Pulmonary artery endothelial cell (primary cell): ENCODE measurements around the gene TBCE. TPM values are rescaled to one million over a fixed set of nuclear protein-coding genes. Genes with fewer than 3 reads are reported as not detected.

Experiments
- DNase-seq: peaks from one replicate; pipeline ENCODE4 v3.0.0-alpha.2; 2011; ENCODE audit warnings: low read depth, low spot score
- total RNA-seq: library from RNA; depleted of rRNA; stranded (reverse); fragments of >200 nt; gene quantifications from 2 replicates; pipeline ENCODE4 v1.2.3, GENCODE V29; 2014

The TBCE gene
- total RNA-seq, 1 donor from 2014 or later, result 24.5 TPM

DNA sequence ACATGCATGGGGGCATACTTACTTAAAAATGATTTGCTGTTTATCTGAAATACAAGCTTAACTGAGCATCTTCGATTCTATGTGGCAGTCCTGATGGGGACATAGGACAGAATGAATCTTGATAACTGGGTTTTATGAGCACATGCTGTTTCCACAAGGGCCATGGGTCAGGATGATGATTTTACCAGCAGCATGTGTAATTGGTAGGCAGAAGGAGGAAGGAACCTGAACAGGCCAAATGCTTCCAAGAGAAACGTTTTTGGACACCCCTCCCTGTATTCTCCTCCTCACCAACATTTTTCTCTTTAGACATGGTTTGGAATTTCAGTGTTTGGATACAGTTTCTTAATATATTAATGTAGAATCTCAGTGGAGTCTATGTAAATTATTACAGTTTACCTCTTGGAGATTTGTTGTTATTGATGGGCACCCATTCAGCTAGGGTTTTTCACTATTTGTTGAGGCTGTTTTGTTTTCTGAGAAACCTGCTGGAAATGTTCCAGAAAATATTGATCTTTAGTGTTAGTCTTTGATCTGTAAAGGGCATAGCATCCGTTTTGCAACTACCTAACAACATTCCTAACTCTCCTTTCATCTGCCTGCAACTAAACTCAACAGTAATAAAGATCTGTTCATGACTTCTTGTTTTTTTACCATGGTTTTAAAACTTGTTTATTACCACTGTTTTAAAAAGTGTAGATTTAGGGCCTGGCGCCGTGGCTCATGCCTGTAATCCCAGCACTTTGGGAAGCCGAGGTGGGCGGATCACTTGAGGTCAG, 42.0 kb downstream of the TBCE start:
- DNase-seq, result no peak

GRCh38 chr1:235410467-235410866, 43.2 kb downstream of the TBCE start:
- DNase-seq, result no peak

- no peak for DNase-seq
Observed at GRCh38 chr1:235411489-235412486, 44.6 kb downstream of the TBCE start.

- DNase-seq, result peak; percentile 63
Observed at GRCh38 chr1:235415008-235415904, 48.0 kb downstream of the TBCE start.

- DNase-seq, result no peak
Observed at GRCh38 chr1:235416662-235417049, 49.4 kb downstream of the TBCE start.

DNA sequence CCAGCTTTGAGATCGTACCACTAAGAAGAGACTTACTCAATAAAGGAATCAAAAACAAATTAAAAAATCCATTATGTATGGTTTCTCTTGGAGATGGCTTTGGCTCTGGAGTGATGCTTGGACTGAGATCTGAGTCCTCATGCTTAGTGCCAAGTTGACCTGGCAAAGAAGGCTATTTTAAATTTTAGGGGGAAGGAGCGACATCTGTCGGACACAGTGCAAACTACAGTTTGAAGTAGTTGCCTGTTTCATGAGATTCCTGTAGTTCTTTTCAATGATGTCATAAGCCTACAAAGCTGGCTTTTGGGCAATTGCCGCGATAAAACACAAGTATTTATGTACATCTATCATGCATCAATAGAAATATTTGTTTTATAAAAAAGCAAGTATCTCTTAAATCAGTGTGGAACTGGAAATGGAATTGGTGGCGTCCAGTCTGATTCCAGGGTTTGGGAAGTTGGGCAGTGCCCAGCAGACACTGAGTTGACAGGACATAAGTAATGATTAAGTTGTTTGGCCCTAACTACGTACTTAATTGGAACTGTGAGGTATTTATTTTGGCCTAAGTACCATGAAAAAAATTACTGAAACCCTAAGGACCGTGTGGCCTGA, 50.0 kb downstream of the TBCE start:
- peak; percentile 33 for DNase-seq

GRCh38 chr1:235421751-235422150, 54.5 kb downstream of the TBCE start:
- no peak for DNase-seq

DNA sequence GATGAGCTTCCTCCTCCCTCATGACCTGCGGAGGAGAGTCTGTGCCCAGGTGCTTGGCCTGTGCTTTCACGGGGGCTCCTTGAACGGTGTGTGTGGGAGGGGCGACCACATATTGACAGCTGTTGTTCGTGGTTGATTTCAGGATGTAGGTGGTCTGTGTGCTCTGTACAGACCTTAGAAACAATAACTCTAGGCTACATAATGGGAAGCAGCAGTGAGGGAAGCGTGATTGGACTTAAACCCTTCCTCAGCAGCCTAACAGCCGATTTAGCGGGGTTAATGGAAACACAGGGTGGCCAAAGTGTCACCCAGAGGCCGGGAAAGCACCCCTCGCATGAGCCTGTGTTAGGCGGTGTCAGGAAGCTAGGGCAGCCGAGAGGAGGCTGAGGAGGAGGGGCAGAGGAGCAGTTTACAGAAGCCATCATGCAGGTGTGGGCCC, 56.0 kb downstream of the TBCE start:
- no peak for DNase-seq

- no peak for DNase-seq
Observed at GRCh38 chr1:235424092-235424491, 56.9 kb downstream of the TBCE start.

- no peak for DNase-seq
Observed at GRCh38 chr1:235425357-235425756, 58.1 kb downstream of the TBCE start.

DNA sequence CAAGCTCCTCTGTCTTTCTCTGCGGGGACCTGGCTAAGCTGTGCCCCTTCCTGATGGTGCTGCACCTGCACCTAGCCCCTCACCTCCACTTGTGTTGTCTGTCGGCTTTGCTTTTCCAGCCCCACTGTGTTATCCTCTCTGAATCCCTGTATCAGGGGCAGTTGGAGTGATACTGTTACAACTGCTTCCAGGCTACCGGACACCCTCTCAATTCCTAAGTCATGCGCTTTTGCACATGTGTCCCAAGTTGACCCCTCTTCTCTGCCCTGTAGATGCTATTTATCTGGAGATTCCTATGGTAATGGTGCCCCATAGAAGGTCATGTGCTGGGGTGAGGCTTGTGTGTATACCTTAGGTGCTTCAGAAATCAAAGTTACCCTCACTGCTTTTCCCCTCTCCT, 58.9 kb downstream of the TBCE start:
- no peak for DNase-seq

DNA sequence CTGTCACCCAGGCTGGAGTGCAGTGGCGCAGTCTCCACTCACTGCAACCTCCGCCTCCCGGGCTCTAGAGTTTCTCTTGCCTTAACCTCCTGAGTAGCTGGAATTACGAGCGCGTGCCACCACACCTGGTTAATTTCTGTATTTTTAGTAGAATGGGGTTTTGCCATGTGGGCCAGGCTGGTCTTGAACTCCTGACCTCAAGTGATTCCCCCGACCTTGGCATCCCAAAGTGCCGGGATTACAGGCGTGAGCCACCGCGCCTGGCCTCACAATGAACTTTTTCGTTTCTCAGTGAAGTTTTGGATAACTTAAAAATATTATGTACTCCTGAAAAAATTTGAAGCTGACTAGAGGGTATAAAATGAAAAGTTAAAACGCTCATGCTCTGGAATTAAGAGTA, 59.5 kb downstream of the TBCE start:
- no peak for DNase-seq

DNA sequence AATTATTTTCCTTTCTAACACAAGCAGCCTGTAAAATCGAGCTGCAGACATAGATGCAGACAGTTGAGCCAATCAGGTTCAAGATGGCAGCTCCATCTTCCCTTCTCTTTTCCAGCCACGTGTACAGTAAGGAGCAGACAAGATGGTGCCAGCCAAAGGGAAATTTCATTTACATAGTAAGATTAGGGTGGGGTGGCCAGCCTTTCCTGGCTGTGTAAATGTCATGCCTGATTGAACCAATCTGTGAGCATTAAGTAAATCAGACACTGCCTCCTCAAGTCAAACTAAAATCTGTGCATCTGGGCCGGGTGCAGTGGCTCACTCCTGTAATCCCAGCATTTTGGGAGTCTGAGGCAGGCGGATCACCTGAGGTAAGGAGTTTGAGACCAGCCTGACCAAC, 60.2 kb downstream of the TBCE start:
- DNase-seq, result no peak

- DNase-seq, result no peak
Observed at GRCh38 chr1:235429143-235429542, 61.9 kb downstream of the TBCE start.

DNA sequence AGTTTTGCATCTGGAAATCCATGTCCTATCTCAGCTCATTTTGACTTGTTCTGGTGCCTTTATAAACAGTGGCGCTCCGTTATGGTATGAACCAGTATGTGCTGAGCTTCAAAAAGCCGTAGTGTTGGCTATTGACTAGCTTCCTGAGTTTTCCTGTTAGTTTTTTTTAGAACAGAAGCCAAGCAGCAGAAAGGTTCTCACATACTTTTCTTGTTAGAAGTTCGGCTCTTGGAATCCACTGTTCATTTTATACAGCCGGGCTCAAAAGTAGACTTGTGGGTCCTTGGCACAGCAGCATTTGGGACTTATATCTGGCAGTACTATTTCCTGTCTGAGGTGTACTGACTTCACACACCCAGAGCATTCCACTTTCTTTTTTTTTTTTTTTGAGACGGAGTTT, 63.8 kb downstream of the TBCE start:
- no peak for DNase-seq

- DNase-seq, result no peak
Observed at GRCh38 chr1:235434001-235434400, 66.8 kb downstream of the TBCE start.

DNA sequence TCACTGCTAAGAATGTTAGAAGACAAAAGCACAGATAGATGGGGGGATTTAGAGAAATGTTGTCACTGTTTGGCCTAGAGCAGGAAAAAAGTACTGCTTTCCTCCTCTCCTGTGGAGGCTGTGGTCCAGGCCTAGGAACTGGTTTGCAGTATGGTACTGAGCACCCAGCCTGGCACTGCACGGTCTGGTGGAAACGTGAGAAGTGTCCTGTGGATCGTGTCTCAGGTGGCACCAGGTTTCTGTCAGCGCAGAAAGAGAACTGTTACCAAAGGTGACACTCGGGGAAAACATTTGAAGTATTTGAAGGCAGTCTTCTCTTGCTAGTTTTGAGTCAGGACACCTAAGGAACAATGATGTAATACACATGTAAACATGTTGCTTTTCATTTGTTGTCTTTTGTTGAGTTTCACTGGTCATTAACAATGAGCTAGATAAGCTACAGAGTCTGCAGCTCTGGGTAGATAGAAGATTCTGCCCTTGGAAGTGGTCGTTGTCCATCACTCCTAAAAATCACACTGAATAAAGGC, 74.0 kb downstream of the TBCE start:
- DNase-seq, result no peak

GRCh38 chr1:235442788-235443429, 75.7 kb downstream of the TBCE start:
- peak; percentile 11 for DNase-seq

DNA sequence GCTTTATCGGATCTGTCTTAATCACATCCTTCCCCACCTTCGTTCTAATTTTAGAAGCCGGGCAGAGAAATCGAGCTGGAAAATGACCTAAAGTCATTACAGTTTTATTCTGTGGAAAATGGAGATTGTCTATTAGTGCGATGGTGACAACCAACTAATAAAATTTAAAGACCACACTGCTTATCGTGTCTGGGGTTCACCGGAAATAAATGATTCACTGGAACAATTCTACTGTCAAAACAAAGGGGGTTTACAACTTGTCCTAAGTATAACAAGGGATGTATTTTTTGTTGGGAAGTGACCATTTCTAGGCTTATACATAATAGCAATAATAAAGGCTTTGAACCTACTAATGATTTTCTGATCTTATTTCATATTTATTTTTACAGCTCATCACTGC, 81.4 kb downstream of the TBCE start:
- no peak for DNase-seq

DNA sequence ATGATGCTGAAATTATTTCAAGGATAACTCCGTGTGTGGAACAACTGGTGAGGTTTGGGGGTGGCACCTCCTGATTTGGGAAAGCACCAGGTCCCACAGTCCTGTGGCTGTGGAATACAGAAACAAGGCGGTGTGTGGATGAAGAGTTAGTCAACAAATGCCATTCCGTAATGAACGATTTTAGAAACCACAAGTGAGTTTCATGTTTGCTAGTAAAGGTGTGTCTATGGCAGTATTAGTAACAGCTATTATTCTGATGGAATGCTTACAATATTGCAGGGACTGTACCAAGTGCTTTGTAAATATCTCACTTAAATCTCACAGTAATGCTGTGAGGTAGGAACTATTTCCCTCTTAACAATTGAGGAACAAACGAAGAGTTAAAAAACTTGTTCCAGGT, 83.2 kb downstream of the TBCE start:
- no peak for DNase-seq
